Stimulated activated effector memory CD8-positive, alpha-beta T cell treated with anti-CD3 and anti-CD28 coated beads, Interleukin-12 subunit alpha, Interleukin-12 subunit beta, amount 100 ng/mL, for 72 hours (primary cell): Measurements from ENCODE around the gene ST13.
"Not testable (repeated sequence)": the region's sequence is repeated elsewhere in the genome, so short reads cannot be mapped to it uniquely, and the experiment has no call there.

Experiments used
- ATAC-seq: fragments of 150-1000 bp; cut with Tn5 transposase; 2 replicates; pipeline ENCODE4 v1.10.0; 2021
- DNase-seq, 2 donors: peaks; one replicate each; pipeline ENCODE4 v3.0.0; 2021 to 2022; ENCODE audit warnings: low spot score in 2 of 2
- H3K27ac Mint-ChIP-seq: one replicate; pipeline ENCODE4 v1.8.0; 2022; ENCODE audit warnings: mild to moderate bottlenecking, mixed read lengths
- H3K36me3 Mint-ChIP-seq: one replicate; pipeline ENCODE4 v1.8.0; 2022; ENCODE audit warnings: mild to moderate bottlenecking, mixed read lengths
- H3K4me1 Mint-ChIP-seq: one replicate; pipeline ENCODE4 v1.8.0; 2022; ENCODE audit warnings: mixed read lengths
- H3K4me3 Mint-ChIP-seq: one replicate; pipeline ENCODE4 v1.8.0; 2022; ENCODE audit warnings: mild to moderate bottlenecking, mixed read lengths
- H3K9me3 Mint-ChIP-seq: one replicate; pipeline ENCODE4 v1.8.0; 2022; ENCODE audit warnings: mixed read lengths

Gene ST13

GRCh38 chr22:40818192-40818746 is 38.2 kb downstream of the ST13 start:
- Mint-ChIP-seq H3K36me3 (peaks cover 22% of the 10 kb centered on the region), H3K4me1 (peaks cover 33% of the 10 kb centered on the region), H3K27ac (peak overlapping the region; percentile 95), H3K4me3 (peak overlapping the region; percentile 96), H3K9me3 (no peaks in the 10 kb centered on the region)
- no peak for ATAC-seq
- peak in 1 of 2 donors; percentile 51 for DNase-seq

GRCh38 chr22:40817737-40818136 is 38.7 kb downstream of the ST13 start:
- DNase-seq: no peak
- H3K4me3 Mint-ChIP-seq: peak overlapping the region; percentile 96
- peaks cover 33% of the 10 kb centered on the region for H3K4me1 Mint-ChIP-seq
- ATAC-seq: no peak
- peaks cover 23% of the 10 kb centered on the region for H3K36me3 Mint-ChIP-seq
- peak overlapping the region; percentile 95 for H3K27ac Mint-ChIP-seq
- H3K9me3 Mint-ChIP-seq: no peaks in the 10 kb centered on the region

- H3K36me3 Mint-ChIP-seq: peaks cover 32% of the 10 kb centered on the region
- H3K27ac Mint-ChIP-seq: no peak overlapping the region
- no peaks in the 10 kb centered on the region for H3K9me3 Mint-ChIP-seq
- ATAC-seq (no peak), DNase-seq (no peak)
- peaks cover 26% of the 10 kb centered on the region for H3K4me1 Mint-ChIP-seq
- H3K4me3 Mint-ChIP-seq: no peak overlapping the region
Observed at GRCh38 chr22:40813912-40814315, 42.5 kb downstream of the ST13 start.

GRCh38 chr22:40808018-40808841 is 48.2 kb downstream of the ST13 start:
- Mint-ChIP-seq H3K4me1 (peaks cover 11% of the 10 kb centered on the region), H3K27ac (peak overlapping the region; percentile 52), H3K36me3 (peaks cover 23% of the 10 kb centered on the region), H3K4me3 (no peak overlapping the region), H3K9me3 (no peaks in the 10 kb centered on the region)
- DNase-seq (no peak), ATAC-seq (no peak)

GRCh38 chr22:40806711-40807110 is 49.7 kb downstream of the ST13 start:
- ATAC-seq (no peak), DNase-seq (no peak)
- Mint-ChIP-seq H3K4me3 (no peak overlapping the region), H3K27ac (no peak overlapping the region), H3K9me3 (no peaks in the 10 kb centered on the region), H3K4me1 (peaks cover 11% of the 10 kb centered on the region), H3K36me3 (peaks cover 10% of the 10 kb centered on the region)

GRCh38 chr22:40805699-40806203 is 50.7 kb downstream of the ST13 start:
- peaks cover 11% of the 10 kb centered on the region for H3K4me1 Mint-ChIP-seq
- DNase-seq: no peak
- H3K36me3 Mint-ChIP-seq: peaks cover 10% of the 10 kb centered on the region
- H3K4me3 Mint-ChIP-seq: no peak overlapping the region
- H3K9me3 Mint-ChIP-seq: no peaks in the 10 kb centered on the region
- ATAC-seq: no peak
- no peak overlapping the region for H3K27ac Mint-ChIP-seq

- H3K9me3 Mint-ChIP-seq: no peaks in the 10 kb centered on the region
- H3K4me3 Mint-ChIP-seq: no peak overlapping the region
- no peak for DNase-seq
- H3K36me3 Mint-ChIP-seq: peaks cover 10% of the 10 kb centered on the region
- H3K27ac Mint-ChIP-seq: no peak overlapping the region
- peaks cover 11% of the 10 kb centered on the region for H3K4me1 Mint-ChIP-seq
- ATAC-seq: no peak
Observed at GRCh38 chr22:40805239-40805638, 51.2 kb downstream of the ST13 start.

- no peak overlapping the region for H3K27ac Mint-ChIP-seq
Observed at GRCh38 chr22:40803321-40803720, 53.1 kb downstream of the ST13 start.

GRCh38 chr22:40799008-40799407 is 57.4 kb downstream of the ST13 start:
- no peaks in the 10 kb centered on the region for H3K9me3 Mint-ChIP-seq
- ATAC-seq: no peak
- no peaks in the 10 kb centered on the region for H3K4me1 Mint-ChIP-seq
- no peak overlapping the region for H3K27ac Mint-ChIP-seq
- no peak overlapping the region for H3K4me3 Mint-ChIP-seq
- no peak for DNase-seq
- H3K36me3 Mint-ChIP-seq: peaks cover 40% of the 10 kb centered on the region

More at GRCh38 chr22:40803321-40803720, 53.1 kb downstream of the ST13 start:
- no peaks in the 10 kb centered on the region for H3K9me3 Mint-ChIP-seq
- peaks cover 11% of the 10 kb centered on the region for H3K4me1 Mint-ChIP-seq
- ATAC-seq: no peak
- H3K4me3 Mint-ChIP-seq: no peak overlapping the region
- peaks cover 19% of the 10 kb centered on the region for H3K36me3 Mint-ChIP-seq
- no peak for DNase-seq

GRCh38 chr22:40797427-40797826 is 59.0 kb downstream of the ST13 start:
- DNase-seq (no peak), ATAC-seq (no peak)
- Mint-ChIP-seq H3K27ac (no peak overlapping the region), H3K4me3 (no peak overlapping the region), H3K36me3 (peaks cover 56% of the 10 kb centered on the region), H3K4me1 (no peaks in the 10 kb centered on the region), H3K9me3 (no peaks in the 10 kb centered on the region)

- H3K36me3 Mint-ChIP-seq: peaks cover 88% of the 10 kb centered on the region
- no peak overlapping the region for H3K4me3 Mint-ChIP-seq
- H3K9me3 Mint-ChIP-seq: no peaks in the 10 kb centered on the region
- no peak for ATAC-seq
- peaks cover 7% of the 10 kb centered on the region for H3K4me1 Mint-ChIP-seq
- no peak overlapping the region for H3K27ac Mint-ChIP-seq
- DNase-seq: no peak
Observed at GRCh38 chr22:40792451-40792850, 64.0 kb downstream of the ST13 start.

GRCh38 chr22:40791241-40791640 is 65.2 kb downstream of the ST13 start:
- DNase-seq (no peak), ATAC-seq (no peak)
- Mint-ChIP-seq H3K4me3 (no peak overlapping the region), H3K9me3 (no peaks in the 10 kb centered on the region), H3K36me3 (peaks cover 81% of the 10 kb centered on the region), H3K4me1 (peaks cover 7% of the 10 kb centered on the region), H3K27ac (no peak overlapping the region)

- Mint-ChIP-seq H3K4me3 (no peak overlapping the region), H3K9me3 (no peaks in the 10 kb centered on the region), H3K36me3 (peaks cover 83% of the 10 kb centered on the region), H3K4me1 (peaks cover 7% of the 10 kb centered on the region), H3K27ac (no peak overlapping the region)
- no peak for ATAC-seq
- DNase-seq: no peak
Observed at GRCh38 chr22:40789131-40789530, 67.3 kb downstream of the ST13 start.

- no peaks in the 10 kb centered on the region for H3K4me1 Mint-ChIP-seq
- H3K27ac Mint-ChIP-seq: no peak overlapping the region
- ATAC-seq (no peak), DNase-seq (no peak)
- H3K4me3 Mint-ChIP-seq: no peak overlapping the region
- H3K9me3 Mint-ChIP-seq: no peaks in the 10 kb centered on the region
- H3K36me3 Mint-ChIP-seq: peaks cover 63% of the 10 kb centered on the region
Observed at GRCh38 chr22:40782521-40782920, 73.9 kb downstream of the ST13 start.

GRCh38 chr22:40781749-40782148 is 74.7 kb downstream of the ST13 start:
- H3K27ac Mint-ChIP-seq, H3K9me3 Mint-ChIP-seq, DNase-seq, ATAC-seq, H3K4me3 Mint-ChIP-seq, H3K4me1 Mint-ChIP-seq: not testable (repeated sequence)
- peaks cover 71% of the 10 kb centered on the region for H3K36me3 Mint-ChIP-seq
